A549 (cell line): ENCODE measurements around the gene ZNF814. TPM values are rescaled to one million over a fixed set of nuclear protein-coding genes. Genes with fewer than 3 reads are reported as not detected.

Experiments used
- ATAC-seq, 2 experiments: fragments of 200-7000 bp in 1 of 2; fragments of >200 bp in 1 of 2; cut with Nextera tagmentation in 1 of 2; cut with Tn5 transposase in 1 of 2; 3 replicates each; pipeline versions ENCODE4 v1.8.0 to v1.9.1; 2018 to 2020; ENCODE audit warnings: mild to moderate bottlenecking in 1 of 2, moderate library complexity in 1 of 2
- CTCF ChIA-PET: fragments of 300-600 bp; sonication (Branson Sonifier 250); formaldehyde crosslinking; extraction: SDS; loops from one replicate; lab custom pipeline; 2021; ENCODE audit warnings: antibody characterized with exemption, inconsistent platforms; lab: Yijun Ruan, JAX
- POLR2A ChIA-PET: fragments of 350-600 bp; formaldehyde crosslinking; extraction: SDS; loops from one replicate; lab custom pipeline; 2021; ENCODE audit warnings: antibody characterized with exemption, inconsistent platforms; lab: Yijun Ruan, JAX
- DNase-seq, 2 experiments: peaks; one replicate each; pipeline versions ENCODE4 v3.0.0 to v3.0.0-alpha.2; 2011 to 2016; ENCODE audit warnings: low read depth in 1 of 2, low spot score in 1 of 2
- FAIRE-seq: peaks from 2 replicates; lab custom pipeline; 2011; peaks lifted over from hg19 to GRCh38; lab: Jason Lieb, UNC
- H3K27ac ChIP-seq, 2 experiments: fragments of >200 bp; sonication (Bioruptor Twin); formaldehyde crosslinking; 3 replicates each; pipeline ENCODE4 v1.5.1; 2016 to 2017
- H3K4me1 ChIP-seq: fragments of >200 bp; sonication (Bioruptor Twin); formaldehyde crosslinking; 3 replicates; pipeline ENCODE4 v1.6.1; 2016
- H3K4me2 ChIP-seq: fragments of >200 bp; sonication (Bioruptor Twin); formaldehyde crosslinking; 3 replicates; pipeline ENCODE4 v1.6.1; 2016
- H3K4me3 ChIP-seq: fragments of >200 bp; sonication (Bioruptor Twin); formaldehyde crosslinking; 3 replicates; pipeline ENCODE4 v1.5.1; 2016
- H3K9me3 ChIP-seq: fragments of >200 bp; sonication (Bioruptor Twin); formaldehyde crosslinking; 3 replicates; pipeline ENCODE4 v1.6.1; 2016
- CBX2 ChIP-seq: fragments of 200-600 bp; sonication (generic); IDR thresholded peaks from 2 replicates; pipeline ENCODE4 v1.6.1; 2016; ENCODE audit warnings: low read depth, mild to moderate bottlenecking, borderline replicate concordance
- CTCF ChIP-seq: fragments of >200 bp; sonication (Bioruptor Twin); formaldehyde crosslinking; IDR thresholded peaks from 3 replicates; pipeline ENCODE4 v1.5.1; 2016
- E2F6 ChIP-seq: IDR thresholded peaks from 2 replicates; pipeline ENCODE4 v1.6.1; 2012; ENCODE audit warnings: low read depth, borderline replicate concordance
- EP300 ChIP-seq, 2 experiments: fragments of >200 bp; sonication (Bioruptor Twin); formaldehyde crosslinking; IDR thresholded peaks; 2 replicates in 1 of 2; 3 replicates in 1 of 2; pipeline ENCODE4 v1.6.1; 2016 to 2017
- ESRRA ChIP-seq: fragments of 150-350 bp; IDR thresholded peaks from 2 replicates; pipeline ENCODE4 v1.6.1; 2014; ENCODE audit warnings: mild to moderate bottlenecking, low read length, borderline replicate concordance
- FOSL2 ChIP-seq, 2 experiments: fragments of 450-650 bp in 1 of 2; fragments of >200 bp in 1 of 2; sonication (Bioruptor Twin) in 1 of 2; formaldehyde crosslinking; IDR thresholded peaks; 2 replicates each; pipeline versions ENCODE4 v1.5.0 to v1.6.1; 2016 to 2020; ENCODE audit warnings: mild to moderate bottlenecking in 1 of 2, moderate library complexity in 1 of 2
- HDAC2 ChIP-seq: fragments of 200-600 bp; sonication (generic); IDR thresholded peaks from 2 replicates; pipeline ENCODE4 v1.6.1; 2016
- HES2 ChIP-seq: fragments of >200 bp; sonication (Bioruptor Twin); formaldehyde crosslinking; IDR thresholded peaks from 2 replicates; pipeline ENCODE4 v1.6.1; 2016
- HOXB5 ChIP-seq: fragments of 250-450 bp; sonication (Bioruptor Pico); IDR thresholded peaks from 2 replicates; pipeline ENCODE4 v1.5.0; 2020; ENCODE audit warnings: mild to moderate bottlenecking, moderate library complexity
- JUNB ChIP-seq: fragments of >200 bp; sonication (Bioruptor Twin); formaldehyde crosslinking; IDR thresholded peaks from 2 replicates; pipeline ENCODE4 v1.6.1; 2016
- KDM1A ChIP-seq: fragments of 200-600 bp; sonication (generic); IDR thresholded peaks from 2 replicates; pipeline ENCODE4 v1.6.1; 2016; ENCODE audit warnings: low read depth, mild to moderate bottlenecking
- KDM5A ChIP-seq: fragments of 200-600 bp; sonication (generic); IDR thresholded peaks from 2 replicates; pipeline ENCODE4 v1.6.1; 2016; ENCODE audit warnings: antibody characterized with exemption, mild to moderate bottlenecking
- NPAS2 ChIP-seq: fragments of 250-450 bp; sonication (Bioruptor Pico); IDR thresholded peaks from 2 replicates; pipeline ENCODE4 v1.8.0; 2022; ENCODE audit warnings: mild to moderate bottlenecking, moderate library complexity, borderline replicate concordance
- PHF8 ChIP-seq: fragments of 200-600 bp; sonication (generic); IDR thresholded peaks from 2 replicates; pipeline ENCODE4 v1.6.1; 2016; ENCODE audit warnings: low read depth, mild to moderate bottlenecking, antibody characterized with exemption, moderate library complexity, borderline replicate concordance
- POLR2A ChIP-seq: IDR thresholded peaks from 2 replicates; pipeline ENCODE4 v1.6.1; 2012; ENCODE audit warnings: mild to moderate bottlenecking, low read length
- RAD21 ChIP-seq, 2 experiments: fragments of >200 bp in 1 of 2; sonication (Bioruptor Twin) in 1 of 2; formaldehyde crosslinking in 1 of 2; IDR thresholded peaks in 1 of 2; conservative IDR thresholded peaks in 1 of 2; 2 replicates in 1 of 2; 3 replicates in 1 of 2; pipeline ENCODE4 v1.6.1; 2012 to 2018; ENCODE audit warnings: inconsistent platforms in 1 of 2
- RCOR1 ChIP-seq: fragments of 150-350 bp; IDR thresholded peaks from 2 replicates; pipeline ENCODE4 v1.6.1; 2014; ENCODE audit warnings: antibody characterized with exemption, low read length, low read depth
- SREBF2 ChIP-seq: fragments of 450-650 bp; IDR thresholded peaks from 2 replicates; pipeline ENCODE4 v1.6.1; 2014; ENCODE audit warnings: mild to moderate bottlenecking, moderate library complexity
- TP53 ChIP-seq: fragments of 250-450 bp; sonication (Bioruptor Pico); IDR thresholded peaks from 2 replicates; pipeline ENCODE4 v1.5.0; 2021; ENCODE audit warnings: mild to moderate bottlenecking, moderate library complexity
- USF2 ChIP-seq: fragments of 450-650 bp; IDR thresholded peaks from 2 replicates; pipeline ENCODE4 v1.6.1; 2014; ENCODE audit warnings: antibody characterized with exemption
- ZFP36 ChIP-seq: fragments of 450-650 bp; IDR thresholded peaks from 2 replicates; pipeline ENCODE4 v1.6.1; 2014; ENCODE audit warnings: borderline replicate concordance; ENCODE audit not compliant: partially characterized antibody
- ZSCAN20 ChIP-seq: fragments of 250-450 bp; sonication (Bioruptor Pico); IDR thresholded peaks from 2 replicates; pipeline ENCODE4 v1.8.0; 2022; ENCODE audit warnings: mild to moderate bottlenecking, moderate library complexity
- WGBS: methylation state at CpG from one replicate; pipeline ENCODE4 v1.1.6; 2017; ENCODE audit errors: missing lambda C conversion rate; 5-methylcytosine and 5-hydroxymethylcytosine counted together
- polyA minus RNA-seq: library from RNA; depleted of rRNA, polyadenylated mRNA; stranded (reverse); fragments of >200 nt; gene quantifications from 2 replicates; pipeline ENCODE4 v1.2.3, GENCODE V29; 2011; rRNA and poly(A)+ RNA removed
- polyA plus RNA-seq, 4 experiments: library from polyadenylated mRNA; depleted of rRNA in 3 of 4; stranded (reverse); fragments of >200 nt; fragmentation: RNase III in 1 of 4; extraction: RNeasy Plus Mini Kit Qiagen cat#74134 plus additional on column Dnase treatment in 1 of 4; gene quantifications; 2 replicates in 3 of 4; 3 replicates in 1 of 4; pipeline ENCODE4 v1.2.3, GENCODE V29; 2011 to 2017

ZNF814 gene
- 5.5 and 6.9 TPM in 2 replicates for polyA plus RNA-seq (2011; rRNA removed)
- 3.4 and 4.5 TPM in 2 replicates for polyA plus RNA-seq (2012; cell fraction: cytosol; rRNA removed)
- 3.8 and 5.2 TPM in 2 replicates for polyA plus RNA-seq (2012; cell fraction: nucleus; rRNA removed)
- 2.1 to 3.0 TPM (median 2.6 TPM) in 3 replicates for polyA plus RNA-seq (2017; fragmentation: RNase III; extraction: RNeasy Plus Mini Kit Qiagen cat#74134 plus additional on column Dnase treatment)
- 11.7 and 13.3 TPM in 2 replicates for polyA minus RNA-seq

GRCh38 chr19:57888560-57889231, at the start of gene ZNF814:
Gene ZNF814 (minus strand): TSS chr19:57889037. CDS start chr19:57888802, 235 bp downstream.
- H3K4me3 ChIP-seq = peak within 1 kb of the TSS; percentile 23; the same call in 2 of the 3 replicates
- no peak within 1 kb of the TSS for H3K27ac ChIP-seq
- H3K4me1 ChIP-seq = no peaks in the 10 kb centered on the region
- 8% methylated on average over 41 of the region's 43 CpGs for WGBS
- ChIA-PET CTCF (interaction anchor here (0.8 to 1.4 kb wide), 2 partner anchors 8 to 9 kb away, joined by 3 to 4 read pairs; no protein-coding TSS in a partner anchor), POLR2A (no interaction called here)
- H3K4me2 ChIP-seq = peak within 1 kb of the TSS; percentile 29; the same call in 1 of the 3 replicates
- DNase-seq (peak; percentile 10 to 85), ATAC-seq (peak; percentile 24 to 93; a peak in 3 of 6 replicates)
- TF ChIP-seq TP53 = no peak
- TF ChIP-seq ZSCAN20 = no peak
- no peak for TF ChIP-seq CBX2
- TF ChIP-seq RAD21 (conservative IDR thresholded peaks at IDR 0.05 in 1 of 2, IDR thresholded peaks at IDR 0.05 in 1 of 2) = 0 out of 5 replicates have a peak, but pooled peaks of 1 of the 2 experiments have one; percentile 10
- no peak for TF ChIP-seq SREBF2
- no peak for TF ChIP-seq KDM1A
- TF ChIP-seq EP300 (IDR thresholded peaks at IDR 0.05) = no peak
- no peak for TF ChIP-seq RCOR1
- no peak for TF ChIP-seq HOXB5
- TF ChIP-seq POLR2A = no peak
- no peak for TF ChIP-seq JUNB
- no peak for TF ChIP-seq KDM5A
- TF ChIP-seq PHF8 = no peak
- no peak for TF ChIP-seq FOSL2 (IDR thresholded peaks at IDR 0.05)
- no peak for TF ChIP-seq FOSL2 (CRISPR knock-in tag; IDR thresholded peaks at IDR 0.05)
- no peak for TF ChIP-seq NPAS2
- TF ChIP-seq USF2 = peak; percentile 50
- no peak for TF ChIP-seq ZFP36
- TF ChIP-seq HES2 = no peak
- 0 out of 3 replicates have a peak, but pooled peaks have one; percentile 10 for TF ChIP-seq CTCF
- TF ChIP-seq E2F6 = peak; percentile 67; the same call in 1 of the 2 replicates
- TF ChIP-seq HDAC2 = no peak
- TF ChIP-seq, all 56 proteins: peak for 4
- H3K9me3 ChIP-seq = peaks cover 84% of the 10 kb centered on the region
- no peak for FAIRE-seq

- Histone ChIP-seq H3K4me3 (no peak overlapping the region), H3K4me2 (no peak overlapping the region; the same call in 2 of the 3 replicates), H3K27ac (no peak overlapping the region), H3K9me3 (peaks cover 89% of the 10 kb centered on the region), H3K4me1 (no peaks in the 10 kb centered on the region)
- ChIA-PET CTCF (no interaction called here), POLR2A (interaction anchor here (0.6 kb wide), 2 partner anchors 19 to 41 kb away, joined by 3 to 4 read pairs; no protein-coding TSS in a partner anchor)
- DNase-seq (no peak), FAIRE-seq (no peak), ATAC-seq (no peak)
- WGBS = 52% methylated on average over 12 of the region's 12 CpGs
- TF ChIP-seq ESRRA = no peak
- TF ChIP-seq, all 56 proteins: peak for 0
These were observed 46.9 kb upstream of the ZNF814 start for GRCh38 chr19:57935731-57936130.
